Measurements from ENCODE around the gene SWI5. TPM values are rescaled to one million over a fixed set of nuclear protein-coding genes. Genes with fewer than 3 reads are reported as not detected.

SWI5 gene
- total and polyA plus RNA-seq, 2 experiments from 2014 or later = 43.3 to 60.7 TPM

DNA sequence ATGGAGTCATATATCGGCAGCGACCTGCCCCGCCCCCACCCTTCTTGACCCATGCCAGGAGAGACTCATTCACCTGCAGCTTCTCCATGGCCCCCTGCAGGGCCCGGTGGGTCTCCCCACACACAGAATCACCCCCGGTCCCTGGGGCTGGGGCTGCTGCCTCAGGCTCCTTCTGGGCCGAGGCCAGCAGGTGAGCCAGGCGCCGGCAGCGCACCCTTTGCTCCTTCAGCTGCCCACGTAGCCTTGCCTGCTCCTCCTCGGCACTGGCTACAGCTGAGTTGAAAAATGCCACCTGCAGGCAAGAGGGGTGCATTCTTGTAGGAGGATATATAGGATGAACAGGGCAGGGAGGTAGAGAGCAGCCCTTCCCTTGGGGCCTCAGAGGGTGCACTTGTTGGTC is 18.2 kb upstream of the SWI5 start:
- Histone ChIP-seq H3K9me2 (ENCODE audit: insufficient read depth) (no peaks in the 10 kb centered on the region), H3K9ac (no peak overlapping the region), H3K4me1 (ENCODE audit: insufficient read depth) (no peaks in the 10 kb centered on the region), H3K79me2 (ENCODE audit: insufficient read depth) (peaks cover 9% of the 10 kb centered on the region), H3K27me3 (replicated peaks; ENCODE audit: insufficient read depth) (no peaks in the 10 kb centered on the region), H4K20me1 (ENCODE audit: insufficient read depth) (no peaks in the 10 kb centered on the region), H3K27ac (no peak overlapping the region), H3K4me3 (no peak overlapping the region), H2AFZ (no peak overlapping the region), H3K4me2 (ENCODE audit: unreplicated experiment) (no peak overlapping the region), H3F3A (ENCODE audit: insufficient read depth) (peaks cover 41% of the 10 kb centered on the region; the same call in 1 of the 2 replicates), H3K36me3 (ENCODE audit: low read depth) (peaks cover 33% of the 10 kb centered on the region), H3K9me3 (ENCODE audit: low read depth) (no peaks in the 10 kb centered on the region)
- DNase-seq = no peak
- TF ChIP-seq EZH2phosphoT487 (IDR thresholded peaks at IDR 0.05; ENCODE audit: insufficient read depth, low read depth) (no peak), EZH2 (IDR thresholded peaks at IDR 0.05; ENCODE audit: insufficient read depth, poor library complexity, severe bottlenecking) (no peak)
- in situ Hi-C loops (cut with MboI) = no loop called here
- 88 to 89% methylated on average over 10 to 11 of the region's 11 CpGs for WGBS, 2 experiments (ENCODE audit: low coverage in 1 of 2, low lambda C conversion rate in 2 of 2, missing lambda C conversion rate in 2 of 2)

DNA sequence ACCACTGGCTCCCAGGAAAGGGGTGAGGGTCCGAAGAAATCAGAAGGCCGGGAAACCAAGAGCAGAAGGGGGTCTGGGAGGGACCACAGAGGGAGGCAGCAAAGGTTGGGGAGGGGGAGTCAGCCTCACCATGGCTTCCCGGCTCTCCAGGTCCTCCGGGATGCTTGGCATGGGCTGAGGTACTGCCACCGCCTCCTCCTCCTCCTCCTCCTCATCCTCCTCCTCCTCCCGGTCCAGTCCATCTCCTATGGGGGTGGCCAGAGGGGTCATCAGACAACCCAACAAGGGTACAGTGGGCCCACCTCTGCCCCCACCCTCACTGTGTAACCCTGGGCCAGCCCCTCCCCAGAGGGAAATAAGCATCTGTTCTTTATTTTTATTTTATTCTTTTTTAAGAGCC is 17.8 kb upstream of the SWI5 start:
- TF ChIP-seq EZH2 (IDR thresholded peaks at IDR 0.05; ENCODE audit: insufficient read depth, poor library complexity, severe bottlenecking) = no peak
- TF ChIP-seq EZH2phosphoT487 (IDR thresholded peaks at IDR 0.05; ENCODE audit: insufficient read depth, low read depth) = no peak
- no peak overlapping the region for H3K9ac ChIP-seq
- H3K9me3 ChIP-seq (ENCODE audit: low read depth) = no peaks in the 10 kb centered on the region
- H3K4me2 ChIP-seq (ENCODE audit: unreplicated experiment) = no peak overlapping the region
- no peaks in the 10 kb centered on the region for H4K20me1 ChIP-seq (ENCODE audit: insufficient read depth)
- in situ Hi-C loops (cut with MboI) = no loop called here
- DNase-seq = no peak
- no peaks in the 10 kb centered on the region for H3K27me3 ChIP-seq (replicated peaks; ENCODE audit: insufficient read depth)
- peaks cover 41% of the 10 kb centered on the region; the same call in 1 of the 2 replicates for H3F3A ChIP-seq (ENCODE audit: insufficient read depth)
- peaks cover 12% of the 10 kb centered on the region for H3K79me2 ChIP-seq (ENCODE audit: insufficient read depth)
- H3K9me2 ChIP-seq (ENCODE audit: insufficient read depth) = no peaks in the 10 kb centered on the region
- no peak overlapping the region for H2AFZ ChIP-seq
- no peaks in the 10 kb centered on the region for H3K4me1 ChIP-seq (ENCODE audit: insufficient read depth)
- no peak overlapping the region for H3K27ac ChIP-seq
- 60 to 82% methylated on average over 3 to 6 of the region's 6 CpGs for WGBS, 2 experiments (ENCODE audit: low coverage in 1 of 2, low lambda C conversion rate in 2 of 2, missing lambda C conversion rate in 2 of 2)
- peaks cover 33% of the 10 kb centered on the region for H3K36me3 ChIP-seq (ENCODE audit: low read depth)
- H3K4me3 ChIP-seq = no peak overlapping the region

DNA sequence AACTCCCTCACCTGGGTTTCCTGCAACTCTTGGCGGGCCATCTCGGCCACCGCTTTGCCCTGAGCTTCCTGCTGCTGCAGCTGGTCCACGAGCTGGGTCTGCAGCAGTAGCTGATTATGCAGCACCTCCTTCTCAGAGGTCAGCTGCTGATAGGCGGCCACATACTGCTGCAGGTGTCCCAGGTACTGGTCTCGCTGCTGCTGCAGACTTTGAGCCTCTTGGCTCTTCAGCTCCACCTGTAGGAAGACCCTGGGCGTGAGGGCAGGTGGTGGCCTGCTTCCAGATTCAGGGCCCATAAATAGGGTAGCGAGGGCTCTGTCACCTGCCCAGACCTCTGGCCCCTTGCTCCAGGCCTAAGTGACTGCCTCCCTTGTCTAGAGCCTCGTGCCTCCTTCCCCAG is 16.9 kb upstream of the SWI5 start:
- no peak overlapping the region for H2AFZ ChIP-seq
- no peaks in the 10 kb centered on the region for H3K27me3 ChIP-seq (replicated peaks; ENCODE audit: insufficient read depth)
- no peak overlapping the region for H3K9ac ChIP-seq
- TF ChIP-seq EZH2 (IDR thresholded peaks at IDR 0.05; ENCODE audit: insufficient read depth, poor library complexity, severe bottlenecking) (no peak), EZH2phosphoT487 (IDR thresholded peaks at IDR 0.05; ENCODE audit: insufficient read depth, low read depth) (no peak)
- 85% methylated on average over 9 of the region's 9 CpGs for WGBS, 2 experiments (ENCODE audit: low coverage in 1 of 2, low lambda C conversion rate in 2 of 2, missing lambda C conversion rate in 2 of 2)
- peaks cover 33% of the 10 kb centered on the region for H3K36me3 ChIP-seq (ENCODE audit: low read depth)
- peaks cover 41% of the 10 kb centered on the region; the same call in 1 of the 2 replicates for H3F3A ChIP-seq (ENCODE audit: insufficient read depth)
- H3K79me2 ChIP-seq (ENCODE audit: insufficient read depth) = peaks cover 12% of the 10 kb centered on the region
- no peaks in the 10 kb centered on the region for H3K4me1 ChIP-seq (ENCODE audit: insufficient read depth)
- H3K27ac ChIP-seq = no peak overlapping the region
- DNase-seq = no peak
- no peaks in the 10 kb centered on the region for H4K20me1 ChIP-seq (ENCODE audit: insufficient read depth)
- no peak overlapping the region for H3K4me2 ChIP-seq (ENCODE audit: unreplicated experiment)
- in situ Hi-C loops (cut with MboI) = no loop called here
- no peak overlapping the region for H3K4me3 ChIP-seq
- H3K9me3 ChIP-seq (ENCODE audit: low read depth) = no peaks in the 10 kb centered on the region
- H3K9me2 ChIP-seq (ENCODE audit: insufficient read depth) = no peaks in the 10 kb centered on the region

DNA sequence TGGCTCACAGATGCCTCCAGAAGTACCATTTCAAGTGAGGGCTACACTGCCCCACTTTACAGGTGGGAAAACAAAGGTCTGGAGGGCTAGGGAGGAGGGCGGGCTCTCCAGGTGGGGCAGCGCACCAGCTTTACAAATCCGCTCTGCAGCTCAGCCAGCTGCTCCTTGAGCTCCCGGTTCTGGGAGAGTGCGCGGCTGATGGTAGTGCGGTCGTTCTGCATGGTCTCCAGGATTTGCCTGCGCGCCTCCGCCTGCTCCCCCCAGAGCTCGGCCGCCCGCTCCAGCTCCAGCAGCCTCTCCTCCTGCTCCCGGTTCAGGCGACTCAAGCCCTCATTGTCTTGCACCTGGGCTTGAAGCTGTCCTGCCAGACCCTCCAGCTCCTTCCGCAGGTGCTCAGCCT is 15.7 kb upstream of the SWI5 start:
- H3K27me3 ChIP-seq (replicated peaks; ENCODE audit: insufficient read depth) = no peaks in the 10 kb centered on the region
- H3K27ac ChIP-seq = no peak overlapping the region
- no peak overlapping the region for H3K4me2 ChIP-seq (ENCODE audit: unreplicated experiment)
- in situ Hi-C loops (cut with MboI) = no loop called here
- no peaks in the 10 kb centered on the region for H3K9me2 ChIP-seq (ENCODE audit: insufficient read depth)
- no peak overlapping the region for H3K4me3 ChIP-seq
- H2AFZ ChIP-seq = no peak overlapping the region
- H3K4me1 ChIP-seq (ENCODE audit: insufficient read depth) = no peaks in the 10 kb centered on the region
- WGBS, 2 experiments (ENCODE audit: low coverage in 1 of 2, low lambda C conversion rate in 2 of 2, missing lambda C conversion rate in 2 of 2) = 91 to 94% methylated on average over 16 to 17 of the region's 17 CpGs
- DNase-seq = no peak
- H3K9ac ChIP-seq = no peak overlapping the region
- H3F3A ChIP-seq (ENCODE audit: insufficient read depth) = peaks cover 42% of the 10 kb centered on the region; the same call in 1 of the 2 replicates
- TF ChIP-seq EZH2phosphoT487 (IDR thresholded peaks at IDR 0.05; ENCODE audit: insufficient read depth, low read depth) = no peak
- no peak for TF ChIP-seq EZH2 (IDR thresholded peaks at IDR 0.05; ENCODE audit: insufficient read depth, poor library complexity, severe bottlenecking)
- H4K20me1 ChIP-seq (ENCODE audit: insufficient read depth) = no peaks in the 10 kb centered on the region
- H3K36me3 ChIP-seq (ENCODE audit: low read depth) = peaks cover 42% of the 10 kb centered on the region
- H3K9me3 ChIP-seq (ENCODE audit: low read depth) = no peaks in the 10 kb centered on the region
- peaks cover 15% of the 10 kb centered on the region for H3K79me2 ChIP-seq (ENCODE audit: insufficient read depth)

DNA sequence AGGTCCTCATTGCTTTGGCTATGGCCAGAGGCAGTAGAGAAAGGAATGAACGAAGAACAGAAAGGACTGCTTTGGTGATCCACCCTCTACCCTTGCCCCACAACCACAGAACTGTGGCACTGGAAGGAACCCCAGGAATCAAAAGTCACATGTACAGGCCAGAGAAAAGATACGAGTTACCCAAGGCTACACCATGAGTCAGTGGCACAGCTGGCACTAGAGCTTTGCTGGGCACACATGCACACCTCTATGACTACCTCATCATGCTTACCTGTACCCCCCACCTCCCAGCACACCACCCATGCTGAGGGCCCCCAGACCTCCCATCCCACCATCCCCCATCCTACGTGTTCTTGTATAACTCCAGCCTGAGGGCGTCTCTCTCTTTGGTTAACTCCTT is 13.4 kb upstream of the SWI5 start:
- Histone ChIP-seq H3K4me1 (ENCODE audit: insufficient read depth) (no peaks in the 10 kb centered on the region), H3K4me2 (ENCODE audit: unreplicated experiment) (no peak overlapping the region), H3K36me3 (ENCODE audit: low read depth) (peaks cover 53% of the 10 kb centered on the region), H3K27me3 (replicated peaks; ENCODE audit: insufficient read depth) (no peaks in the 10 kb centered on the region), H3K9me3 (ENCODE audit: low read depth) (no peaks in the 10 kb centered on the region), H3K79me2 (ENCODE audit: insufficient read depth) (peaks cover 32% of the 10 kb centered on the region), H3F3A (ENCODE audit: insufficient read depth) (peaks cover 24% of the 10 kb centered on the region; the same call in 1 of the 2 replicates), H3K9ac (no peak overlapping the region), H3K27ac (no peak overlapping the region), H2AFZ (no peak overlapping the region), H3K4me3 (no peak overlapping the region), H4K20me1 (ENCODE audit: insufficient read depth) (no peaks in the 10 kb centered on the region), H3K9me2 (ENCODE audit: insufficient read depth) (no peaks in the 10 kb centered on the region)
- DNase-seq = no peak
- 73 to 76% methylated on average over 4 of the region's 4 CpGs for WGBS, 2 experiments (ENCODE audit: low coverage in 1 of 2, low lambda C conversion rate in 2 of 2, missing lambda C conversion rate in 2 of 2)
- in situ Hi-C loops (cut with MboI) = no loop called here
- TF ChIP-seq EZH2phosphoT487 (IDR thresholded peaks at IDR 0.05; ENCODE audit: insufficient read depth, low read depth) (no peak), EZH2 (IDR thresholded peaks at IDR 0.05; ENCODE audit: insufficient read depth, poor library complexity, severe bottlenecking) (no peak)
